ACHN (cell line): Measurements from ENCODE around the gene ZC3H8.

ENCODE experiments used
- DNase-seq: peaks from one replicate; pipeline ENCODE4 v3.0.0-alpha.2; 2015
- in situ Hi-C: cut with HindIII; loops from 2 replicates; pipeline ENCODE4 v1.10.0; 2017; ENCODE audit warnings: low sequenced_read_pairs, low pct_ligation_motif_present, low pct_unique_long_range_greater_than_20kb

Gene ZC3H8

DNA sequence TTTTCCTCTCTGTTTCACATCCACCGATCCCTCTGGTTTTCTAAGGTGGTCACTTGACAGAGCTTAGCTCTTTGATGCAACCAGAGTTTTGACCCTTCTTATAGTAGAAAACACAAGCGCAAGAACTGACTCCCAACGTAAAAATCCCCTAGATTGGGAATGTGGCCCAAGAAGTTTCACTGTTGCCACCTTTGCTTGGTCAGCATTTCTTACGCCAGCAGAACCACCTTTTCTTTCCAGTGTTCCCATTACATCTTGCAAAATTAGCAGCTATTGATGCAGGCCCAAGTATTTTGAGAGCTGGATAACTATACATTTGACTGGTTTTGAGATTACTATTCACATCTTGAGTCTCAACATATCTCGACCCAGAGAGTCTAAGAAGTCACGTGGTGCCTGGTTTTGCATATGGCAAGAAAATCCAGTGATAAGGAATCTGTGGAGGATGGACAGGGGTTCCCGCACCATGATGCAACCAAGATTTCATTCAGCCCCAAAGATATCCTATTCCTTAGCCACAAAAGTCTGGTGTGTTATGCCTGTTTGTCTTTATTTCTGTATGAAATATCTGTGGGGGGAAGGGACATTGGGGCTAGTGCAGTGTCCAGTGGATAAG, 78.8 kb downstream of the ZC3H8 start:
- in situ Hi-C loops = no loop called here
- no peak for DNase-seq

DNA sequence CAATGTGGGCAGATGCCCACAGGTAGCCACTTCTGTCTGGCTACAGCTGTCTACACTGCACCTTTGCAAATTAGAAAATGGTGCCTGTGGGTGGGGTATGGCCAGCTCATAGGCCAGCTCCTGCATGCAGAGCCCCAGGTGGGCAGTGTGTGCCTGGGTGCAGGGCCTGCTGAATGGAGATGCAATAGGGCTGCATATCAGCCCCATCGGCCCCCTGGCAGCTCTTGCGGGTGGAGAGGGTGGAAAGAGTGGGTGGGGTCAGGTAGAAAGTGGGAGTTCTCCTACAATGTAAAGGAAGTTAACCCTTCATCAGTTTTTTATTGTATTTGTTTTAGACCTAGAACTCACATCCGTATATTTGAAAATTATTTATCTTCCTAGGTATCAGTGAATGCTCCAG, 79.5 kb downstream of the ZC3H8 start:
- in situ Hi-C loops = no loop called here
- no peak for DNase-seq

DNA sequence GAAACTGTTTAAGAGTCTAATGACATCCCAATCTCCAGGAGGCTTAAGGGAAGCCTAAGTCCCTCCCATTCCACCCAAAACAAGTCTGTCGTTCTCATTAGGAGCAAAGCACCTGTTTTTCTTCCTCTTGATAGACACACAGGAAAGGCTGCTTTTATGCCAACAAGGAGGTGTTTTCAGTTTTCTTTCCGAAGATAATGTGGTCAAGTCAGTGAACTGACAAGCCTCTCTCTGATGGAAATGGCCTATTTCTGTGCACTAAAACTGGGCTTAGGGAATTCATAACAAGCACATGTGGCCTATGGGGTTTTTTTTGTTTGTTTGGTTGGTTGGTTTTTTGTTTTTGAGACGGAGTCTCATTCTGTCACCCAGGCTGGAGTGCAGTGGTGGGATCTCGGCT, 80.5 kb downstream of the ZC3H8 start:
- in situ Hi-C loops = no loop called here
- no peak for DNase-seq

DNA sequence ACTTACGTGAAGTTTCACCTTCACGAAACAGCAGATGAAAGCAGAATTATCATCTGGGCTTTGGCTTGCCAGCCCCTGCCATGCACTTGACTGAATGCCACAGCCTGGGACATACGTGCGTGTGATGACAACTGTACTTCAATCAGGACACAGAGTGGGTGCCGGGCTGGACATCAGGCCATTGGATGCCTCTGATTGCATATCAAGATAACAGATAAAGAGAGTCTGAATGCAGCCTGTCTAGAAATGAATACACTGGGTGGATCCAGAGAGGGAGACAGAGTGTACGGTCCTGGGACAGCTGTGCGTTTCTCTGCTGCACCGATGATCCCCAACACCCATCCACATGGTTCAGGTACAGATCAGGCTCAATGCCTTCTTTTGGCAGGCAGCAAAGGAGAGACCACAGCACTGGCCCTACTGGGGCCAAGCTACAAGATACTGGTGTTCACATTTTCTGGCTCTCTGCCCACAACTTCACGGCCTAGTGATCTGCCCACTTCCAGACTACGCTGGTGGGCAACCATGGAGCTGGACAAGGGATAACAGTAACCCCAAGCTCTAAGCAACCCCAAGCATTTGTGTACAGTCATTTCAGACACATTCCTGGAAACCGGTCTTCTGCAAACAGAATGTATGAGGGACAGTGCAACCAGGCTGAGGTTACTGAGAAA, 81.1 kb downstream of the ZC3H8 start:
- peak; percentile 89 for DNase-seq
- in situ Hi-C loops = no loop called here

DNA sequence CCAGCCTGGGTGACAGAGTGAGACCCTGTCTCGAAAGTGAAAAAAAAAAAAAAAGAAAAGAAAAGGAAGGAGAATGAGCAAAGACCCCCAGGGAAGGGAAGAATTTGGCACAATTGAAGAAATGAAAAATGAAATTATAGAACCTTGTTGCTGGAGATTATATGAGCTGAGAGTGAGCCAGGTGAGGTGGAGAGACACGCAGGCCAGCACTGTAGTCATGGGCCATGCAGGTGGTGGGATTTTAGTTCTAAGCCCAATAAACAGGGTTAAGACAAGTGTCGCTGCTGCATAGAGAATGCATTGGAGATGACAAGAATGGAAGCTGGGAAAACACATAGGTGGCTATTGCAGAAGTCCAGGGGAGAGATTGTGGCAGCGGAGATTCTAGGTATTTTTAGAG, 84.3 kb downstream of the ZC3H8 start:
- in situ Hi-C loops = no loop called here

DNA sequence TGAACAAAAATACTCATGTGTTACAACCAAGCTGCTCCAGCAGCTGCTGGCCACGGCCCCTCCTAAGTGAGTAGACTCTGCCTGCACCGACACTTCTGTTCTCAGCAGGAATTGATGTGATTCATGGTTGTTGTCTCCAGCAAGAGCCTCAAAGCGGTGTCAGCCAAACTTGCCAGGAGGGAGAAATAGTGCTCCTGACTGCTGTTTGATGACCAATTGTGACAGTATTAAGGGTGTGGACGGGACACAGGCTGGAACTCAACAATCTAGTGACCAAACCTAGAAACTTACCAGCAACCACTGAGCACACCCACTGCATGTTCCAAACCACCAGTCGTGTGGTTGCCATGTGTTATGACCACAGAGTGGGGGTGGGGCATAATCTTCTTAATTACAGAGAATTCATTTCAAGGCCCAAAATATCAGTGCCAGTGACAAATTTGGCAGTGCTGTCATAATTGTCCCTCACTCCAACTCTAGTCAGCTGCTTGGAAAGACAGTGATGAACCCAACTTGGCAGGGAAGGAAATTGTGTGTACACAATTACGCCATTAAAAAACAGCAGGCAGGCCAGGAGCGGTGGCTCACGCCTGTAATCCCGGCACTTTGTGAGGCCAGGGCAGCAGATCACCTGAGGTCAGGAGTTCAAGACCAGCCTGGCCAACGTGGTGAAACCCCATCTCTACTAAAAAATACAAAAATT, 86.3 kb downstream of the ZC3H8 start:
- in situ Hi-C loops = no loop called here
- no peak for DNase-seq

More for the DNA sequence above, 84.3 kb downstream of the ZC3H8 start:
- no peak for DNase-seq

DNA sequence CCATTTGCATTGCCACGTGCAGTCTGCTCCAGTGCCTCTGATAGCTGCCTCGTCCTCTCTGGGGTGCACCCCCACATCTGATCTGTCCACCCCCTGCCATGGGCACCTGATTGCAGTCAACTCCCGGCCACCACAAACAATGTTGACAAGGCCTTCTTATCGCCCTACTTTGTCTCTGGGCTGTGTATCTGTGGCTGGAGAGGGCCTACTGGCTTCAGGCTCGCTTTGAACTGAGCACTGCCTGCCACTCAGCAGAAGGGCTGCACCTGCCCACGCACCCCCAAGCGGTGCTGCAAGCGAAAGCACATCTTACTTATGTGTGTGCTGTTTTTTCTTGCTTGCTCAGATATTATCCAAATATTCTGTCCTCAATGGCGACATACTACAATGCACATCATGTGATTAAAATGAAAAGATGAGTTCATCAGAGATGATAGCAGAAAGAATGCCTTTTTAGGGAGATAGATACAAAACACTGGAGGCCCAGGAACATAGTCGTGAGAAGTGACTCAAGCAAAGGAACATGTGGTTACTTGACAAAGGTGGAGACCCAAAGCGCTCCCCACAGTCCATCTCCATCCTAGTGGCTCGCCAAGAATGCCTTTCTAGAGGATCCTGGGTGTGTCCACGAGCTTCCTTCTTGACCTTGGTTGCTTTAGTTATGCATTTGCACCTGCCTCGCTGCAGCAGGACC, 87.9 kb downstream of the ZC3H8 start:
- in situ Hi-C loops = no loop called here
- no peak for DNase-seq

DNA sequence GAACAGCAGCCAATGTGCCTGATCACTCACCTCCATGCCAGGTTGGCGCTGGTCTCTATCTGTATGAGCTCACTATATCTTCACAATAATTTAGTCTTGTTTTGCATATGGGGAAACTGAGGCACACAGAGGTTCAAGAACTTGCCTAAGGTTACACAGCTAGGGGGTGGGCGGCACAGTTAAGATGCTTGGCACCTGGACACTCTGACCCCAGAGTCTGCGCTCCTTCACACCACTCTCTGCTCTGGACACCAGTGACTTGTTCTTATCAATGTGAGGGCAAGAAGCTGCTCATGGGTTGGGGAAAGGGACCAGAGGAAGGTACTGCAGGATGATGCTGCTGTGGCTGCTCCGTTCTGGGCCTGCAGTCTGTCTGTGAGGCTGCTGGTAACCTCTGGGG, 89.5 kb downstream of the ZC3H8 start:
- in situ Hi-C loops = no loop called here

DNA sequence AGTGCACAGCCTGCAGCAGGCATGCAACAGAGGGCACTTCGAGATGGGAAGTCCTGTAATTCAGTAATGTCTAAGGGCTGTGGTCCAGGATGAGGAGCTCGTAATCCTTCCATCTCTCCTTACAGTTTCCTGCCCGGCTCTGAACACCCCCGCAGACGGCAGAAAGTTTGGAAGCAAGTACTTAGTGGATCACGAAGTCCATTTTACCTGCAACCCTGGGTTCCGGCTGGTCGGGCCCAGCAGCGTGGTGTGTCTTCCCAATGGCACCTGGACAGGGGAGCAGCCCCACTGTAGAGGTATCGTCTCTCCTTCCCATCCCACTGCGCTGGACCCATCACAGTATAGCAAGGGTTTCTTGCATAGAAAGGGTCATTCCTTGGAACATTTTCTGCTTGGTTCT, 90.0 kb downstream of the ZC3H8 start:
- DNase-seq = no peak
- in situ Hi-C loops = no loop called here

More for the DNA sequence above, 89.5 kb downstream of the ZC3H8 start:
- no peak for DNase-seq

DNA sequence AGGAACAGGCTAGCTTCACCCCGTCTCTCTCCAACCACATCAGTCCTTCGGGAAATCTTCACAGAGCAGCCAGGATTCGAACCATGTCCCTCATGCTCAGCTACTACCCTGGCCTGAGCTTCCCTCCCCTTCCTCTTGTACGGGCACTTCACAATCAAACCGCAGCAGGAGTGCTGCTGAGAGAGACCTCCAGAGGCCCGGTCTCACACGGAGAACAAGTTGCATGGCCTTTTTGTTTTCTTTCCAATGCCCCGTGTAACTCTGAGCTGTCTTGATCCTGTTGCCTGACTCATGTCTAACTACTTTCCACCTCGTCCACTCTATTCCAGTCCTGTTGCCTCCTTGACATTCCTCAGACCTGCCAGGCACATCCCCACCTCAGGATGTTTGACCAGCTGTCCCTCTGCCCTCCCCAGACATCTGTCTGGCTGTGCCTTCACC, 91.3 kb downstream of the ZC3H8 start:
- in situ Hi-C loops = no loop called here

DNA sequence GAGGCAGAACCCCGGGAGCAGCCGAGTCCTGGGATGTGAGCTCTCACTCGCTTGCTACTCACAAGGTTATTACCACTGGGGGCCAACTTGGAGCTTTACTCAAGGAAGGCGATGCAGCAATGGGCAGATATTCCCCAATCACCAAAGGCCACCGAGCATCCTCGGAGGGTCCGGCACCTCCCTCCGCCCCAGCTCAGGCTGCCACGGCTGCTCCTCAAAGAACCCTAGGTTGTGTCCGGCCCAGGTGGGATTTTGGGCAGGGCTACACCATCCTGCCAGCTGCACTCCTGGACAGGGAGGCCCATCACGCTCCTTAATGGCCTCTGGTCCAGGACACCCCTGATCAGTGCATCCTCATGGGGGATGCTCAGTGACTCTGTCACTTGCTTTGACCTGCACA, 91.9 kb downstream of the ZC3H8 start:
- in situ Hi-C loops = no loop called here
- DNase-seq = no peak

More for the DNA sequence above, 91.3 kb downstream of the ZC3H8 start:
- DNase-seq = no peak

DNA sequence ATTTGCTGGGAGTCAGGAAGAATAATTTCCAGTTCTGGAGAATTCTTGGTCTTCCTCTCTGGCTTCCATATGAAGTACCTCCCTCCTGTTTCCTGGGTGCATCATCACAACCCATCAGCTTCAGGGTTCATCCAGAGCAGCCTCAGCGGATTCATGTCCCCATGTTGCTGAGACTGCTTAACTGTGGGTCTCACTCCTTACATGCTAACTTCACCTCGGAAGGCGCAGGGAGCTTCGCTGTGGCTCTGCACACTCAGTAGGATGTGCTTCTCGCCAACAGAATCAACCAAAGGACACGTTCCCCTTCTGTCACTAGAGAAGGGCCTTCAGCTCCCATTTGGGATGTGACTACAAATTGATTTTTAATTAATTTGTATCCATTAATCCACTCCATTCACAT, 92.5 kb downstream of the ZC3H8 start:
- in situ Hi-C loops = no loop called here
- no peak for DNase-seq
